HEK293 (cell line): ENCODE data around the gene CCND3.
"Not testable (repeated sequence)": the region's sequence is repeated elsewhere in the genome, so short reads cannot be mapped to it uniquely, and the experiment has no call there.

Experiments used
- MZF1 ChIP-seq: fragments of 450-650 bp; formaldehyde crosslinking; IDR thresholded peaks from 2 replicates; pipeline ENCODE4 v1.5.1; 2017; ENCODE audit warnings: missing biosample characterization, missing genetic modification characterization, borderline replicate concordance
- ZNF138 ChIP-seq: fragments of 450-650 bp; formaldehyde crosslinking; IDR thresholded peaks from 2 replicates; pipeline ENCODE4 v1.5.1; 2016; ENCODE audit warnings: missing biosample characterization, missing genetic modification characterization, borderline replicate concordance
- ZNF24 ChIP-seq: fragments of 450-650 bp; formaldehyde crosslinking; IDR thresholded peaks from 2 replicates; pipeline ENCODE4 v1.5.1; 2016; ENCODE audit warnings: missing biosample characterization, missing genetic modification characterization
- ZNF404 ChIP-seq: fragments of 450-650 bp; formaldehyde crosslinking; IDR thresholded peaks from 2 replicates; pipeline ENCODE4 v1.5.1; 2017; ENCODE audit warnings: missing biosample characterization, missing genetic modification characterization
- ZNF600 ChIP-seq: fragments of 450-650 bp; formaldehyde crosslinking; IDR thresholded peaks from 2 replicates; pipeline ENCODE4 v1.5.1; 2016; ENCODE audit warnings: missing biosample characterization, missing genetic modification characterization
- ZNF629 ChIP-seq: fragments of 450-650 bp; formaldehyde crosslinking; IDR thresholded peaks from 2 replicates; pipeline ENCODE4 v1.5.1; 2017; ENCODE audit warnings: missing biosample characterization, missing genetic modification characterization
- ZNF791 ChIP-seq: fragments of 450-650 bp; formaldehyde crosslinking; IDR thresholded peaks from 2 replicates; pipeline ENCODE4 v1.5.1; 2016; ENCODE audit warnings: missing biosample characterization, missing genetic modification characterization
- TF ChIP-seq, protein P1 (sequence below): fragments of 450-650 bp; formaldehyde crosslinking; IDR thresholded peaks from 2 replicates; pipeline ENCODE4 v1.5.1; 2016; ENCODE audit warnings: missing biosample characterization, missing genetic modification characterization

DNA sequence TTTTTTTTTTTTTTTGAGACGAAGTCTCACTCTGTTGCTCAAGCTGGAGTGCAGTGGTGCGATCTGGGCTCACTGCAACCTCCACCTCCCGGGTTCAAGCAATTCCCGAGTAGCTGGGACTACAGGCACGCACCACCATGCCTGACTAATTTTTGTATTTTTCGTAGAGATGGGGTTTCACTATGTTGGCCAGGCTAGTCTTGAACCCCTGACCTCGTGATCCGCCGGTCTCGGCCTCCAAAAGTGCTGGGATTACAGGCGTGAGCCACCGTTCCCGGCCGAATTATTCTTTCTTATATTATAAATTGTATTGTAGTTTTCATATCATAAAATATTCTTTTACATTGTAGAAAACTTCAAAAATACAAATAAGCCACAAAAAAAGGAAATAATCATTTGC lies 1.3 kb upstream of the CCND3 start:
- TF ChIP-seq ZNF600; ZNF24 (tag by site-specific recombination); ZNF138 (tag by site-specific recombination); ZNF404; ZNF791; ZNF629; MZF1 (tag by site-specific recombination): not testable (repeated sequence)
- TF ChIP-seq, protein P1, sequence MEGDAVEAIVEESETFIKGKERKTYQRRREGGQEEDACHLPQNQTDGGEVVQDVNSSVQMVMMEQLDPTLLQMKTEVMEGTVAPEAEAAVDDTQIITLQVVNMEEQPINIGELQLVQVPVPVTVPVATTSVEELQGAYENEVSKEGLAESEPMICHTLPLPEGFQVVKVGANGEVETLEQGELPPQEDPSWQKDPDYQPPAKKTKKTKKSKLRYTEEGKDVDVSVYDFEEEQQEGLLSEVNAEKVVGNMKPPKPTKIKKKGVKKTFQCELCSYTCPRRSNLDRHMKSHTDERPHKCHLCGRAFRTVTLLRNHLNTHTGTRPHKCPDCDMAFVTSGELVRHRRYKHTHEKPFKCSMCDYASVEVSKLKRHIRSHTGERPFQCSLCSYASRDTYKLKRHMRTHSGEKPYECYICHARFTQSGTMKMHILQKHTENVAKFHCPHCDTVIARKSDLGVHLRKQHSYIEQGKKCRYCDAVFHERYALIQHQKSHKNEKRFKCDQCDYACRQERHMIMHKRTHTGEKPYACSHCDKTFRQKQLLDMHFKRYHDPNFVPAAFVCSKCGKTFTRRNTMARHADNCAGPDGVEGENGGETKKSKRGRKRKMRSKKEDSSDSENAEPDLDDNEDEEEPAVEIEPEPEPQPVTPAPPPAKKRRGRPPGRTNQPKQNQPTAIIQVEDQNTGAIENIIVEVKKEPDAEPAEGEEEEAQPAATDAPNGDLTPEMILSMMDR (tag by site-specific recombination) = not testable (repeated sequence)
